HEK293 (cell line): Measurements from ENCODE around the gene RSPO1.

ENCODE experiments used
- CTCF ChIA-PET: fragments of 350-600 bp; formaldehyde crosslinking; extraction: SDS; loops from one replicate; lab custom pipeline; 2021; ENCODE audit warnings: antibody characterized with exemption; lab: Yijun Ruan, JAX
- POLR2A ChIA-PET: fragments of 300-600 bp; formaldehyde crosslinking; extraction: SDS; loops from one replicate; lab custom pipeline; 2020; ENCODE audit warnings: antibody characterized with exemption, inconsistent platforms; lab: Yijun Ruan, JAX
- H3K27ac ChIP-seq: fragments of 200-500 bp; sonication (Bioruptor generic); 2 replicates; pipeline ENCODE4 v1.5.1; 2014; ENCODE audit warnings: low read depth, low read length, control low read depth, inconsistent platforms; ENCODE audit errors: extremely low read depth
- H3K36me3 ChIP-seq, 2 experiments: fragments of 200-500 bp in 1 of 2; sonication (Bioruptor generic) in 1 of 2; 1 replicate in 1 of 2; 2 replicates in 1 of 2; pipeline ENCODE4 v1.5.1; 2014 to 2017; ENCODE audit warnings: inconsistent platforms in 2 of 2, low read length in 2 of 2; ENCODE audit not compliant: control insufficient read depth in 2 of 2, insufficient read depth in 1 of 2
- H3K4me1 ChIP-seq: fragments of 200-500 bp; sonication (Bioruptor generic); 2 replicates; pipeline ENCODE4 v1.5.1; 2014; ENCODE audit warnings: mild to moderate bottlenecking, low read length, inconsistent platforms; ENCODE audit not compliant: control insufficient read depth, insufficient read depth
- H3K4me3 ChIP-seq: 2 replicates; pipeline ENCODE4 v1.5.1; 2011; ENCODE audit warnings: low read depth, mild to moderate bottlenecking, control low read depth, low read length, moderate library complexity
- H3K9me3 ChIP-seq: fragments of 200-500 bp; sonication (Bioruptor generic); 2 replicates; pipeline ENCODE4 v1.5.1; 2014; ENCODE audit warnings: low read depth, low read length, inconsistent platforms; ENCODE audit not compliant: control insufficient read depth, insufficient read depth
- EGR2 ChIP-seq: fragments of 450-650 bp; formaldehyde crosslinking; IDR thresholded peaks from 2 replicates; pipeline ENCODE4 v1.5.1; 2016; ENCODE audit warnings: low read depth, missing biosample characterization, missing genetic modification characterization
- GLI2 ChIP-seq: fragments of 450-650 bp; formaldehyde crosslinking; IDR thresholded peaks from 2 replicates; pipeline ENCODE4; 2017; ENCODE audit warnings: missing biosample characterization, missing genetic modification characterization, low read depth, borderline replicate concordance
- KLF1 ChIP-seq: fragments of 450-650 bp; formaldehyde crosslinking; IDR thresholded peaks from 2 replicates; pipeline ENCODE4 v1.5.1; 2016; ENCODE audit warnings: missing biosample characterization, missing genetic modification characterization
- KLF8 ChIP-seq: fragments of 450-650 bp; formaldehyde crosslinking; IDR thresholded peaks from 2 replicates; pipeline ENCODE4 v1.5.1; 2016; ENCODE audit warnings: missing biosample characterization, missing genetic modification characterization
- PATZ1 ChIP-seq: fragments of 450-650 bp; formaldehyde crosslinking; IDR thresholded peaks from 2 replicates; pipeline ENCODE4 v1.5.1; 2016; ENCODE audit warnings: missing biosample characterization, missing genetic modification characterization
- PRDM2 ChIP-seq: fragments of 450-650 bp; formaldehyde crosslinking; IDR thresholded peaks from 2 replicates; pipeline ENCODE4 v1.5.1; 2016; ENCODE audit warnings: missing biosample characterization, missing genetic modification characterization, borderline replicate concordance
- SP3 ChIP-seq: fragments of 450-650 bp; formaldehyde crosslinking; IDR thresholded peaks from 2 replicates; pipeline ENCODE4 v1.5.1; 2016; ENCODE audit warnings: missing biosample characterization, missing genetic modification characterization
- ZFHX2 ChIP-seq: fragments of 450-650 bp; formaldehyde crosslinking; conservative IDR thresholded peaks from 2 replicates; pipeline ENCODE4 v1.5.1; 2016; ENCODE audit warnings: missing biosample characterization, missing genetic modification characterization
- ZIC2 ChIP-seq: fragments of 450-650 bp; formaldehyde crosslinking; IDR thresholded peaks from 2 replicates; pipeline ENCODE4 v1.5.1; 2016; ENCODE audit warnings: missing biosample characterization, missing genetic modification characterization
- ZNF132 ChIP-seq: fragments of 450-650 bp; formaldehyde crosslinking; IDR thresholded peaks from 2 replicates; pipeline ENCODE4 v1.5.1; 2017; ENCODE audit warnings: missing biosample characterization, missing genetic modification characterization, borderline replicate concordance
- ZNF2 ChIP-seq: fragments of 450-650 bp; formaldehyde crosslinking; IDR thresholded peaks from 2 replicates; pipeline ENCODE4 v1.5.1; 2016; ENCODE audit warnings: missing biosample characterization, missing genetic modification characterization
- ZNF37A ChIP-seq: fragments of 450-650 bp; IDR thresholded peaks from 2 replicates; pipeline ENCODE4 v1.5.1; 2018; ENCODE audit warnings: missing biosample characterization, missing genetic modification characterization
- ZNF404 ChIP-seq: fragments of 450-650 bp; formaldehyde crosslinking; IDR thresholded peaks from 2 replicates; pipeline ENCODE4 v1.5.1; 2017; ENCODE audit warnings: missing biosample characterization, missing genetic modification characterization
- ZNF423 ChIP-seq: fragments of 450-650 bp; formaldehyde crosslinking; IDR thresholded peaks from 2 replicates; pipeline ENCODE4 v1.5.1; 2016; ENCODE audit warnings: missing biosample characterization, missing genetic modification characterization
- ZNF473 ChIP-seq: fragments of 450-650 bp; formaldehyde crosslinking; IDR thresholded peaks from 2 replicates; pipeline ENCODE4 v1.5.1; 2017; ENCODE audit warnings: missing biosample characterization, missing genetic modification characterization
- ZNF660 ChIP-seq: fragments of 450-650 bp; IDR thresholded peaks from 2 replicates; pipeline ENCODE4 v1.5.1; 2018; ENCODE audit warnings: missing biosample characterization, mild to moderate bottlenecking, missing genetic modification characterization
- ZNF76 ChIP-seq: fragments of 450-650 bp; formaldehyde crosslinking; IDR thresholded peaks from 2 replicates; pipeline ENCODE4; 2016; ENCODE audit warnings: low read depth, missing biosample characterization, missing genetic modification characterization, borderline replicate concordance
- ZNF776 ChIP-seq: fragments of 450-650 bp; formaldehyde crosslinking; IDR thresholded peaks from 2 replicates; pipeline ENCODE4 v1.5.0; 2017; ENCODE audit warnings: missing biosample characterization, missing genetic modification characterization, borderline replicate concordance
- ZNF785 ChIP-seq: fragments of 450-650 bp; formaldehyde crosslinking; IDR thresholded peaks from 2 replicates; pipeline ENCODE4 v1.5.1; 2016; ENCODE audit warnings: missing biosample characterization, missing genetic modification characterization
- ZNF792 ChIP-seq: fragments of 450-650 bp; formaldehyde crosslinking; IDR thresholded peaks from 2 replicates; pipeline ENCODE4 v1.5.1; 2016; ENCODE audit warnings: missing biosample characterization, missing genetic modification characterization
- ZSCAN18 ChIP-seq: fragments of 450-650 bp; formaldehyde crosslinking; IDR thresholded peaks from 2 replicates; pipeline ENCODE4 v1.5.1; 2016; ENCODE audit warnings: missing biosample characterization, missing genetic modification characterization
- ZSCAN5A ChIP-seq: fragments of 450-650 bp; formaldehyde crosslinking; IDR thresholded peaks from 2 replicates; pipeline ENCODE4 v1.5.1; 2016; ENCODE audit warnings: missing biosample characterization, missing genetic modification characterization

RSPO1 gene

GRCh38 chr1:37633938-37634243 is 801 bp downstream of the RSPO1 start:
- POLR2A ChIA-PET: interaction anchor here (0.8 kb wide), 1 partner anchor 174 kb away, joined by 4 read pairs; the partner anchor contains the start of genes C1orf122 and YRDC
- CTCF ChIA-PET: interaction anchor here (0.6 to 2.0 kb wide), 2 partner anchors 48 to 926 kb away, joined by 3 to 7 read pairs; no protein-coding TSS in a partner anchor
- TF ChIP-seq ZNF404 (tag by site-specific recombination) (no peak), ZSCAN5A (tag by site-specific recombination) (no peak), PRDM2 (tag by site-specific recombination) (no peak), GLI2 (tag by site-specific recombination) (no peak), ZNF792 (tag by site-specific recombination) (no peak), ZNF660 (tag by site-specific recombination) (no peak), ZFHX2 (tag by site-specific recombination) (no peak), SP3 (no peak), ZNF76 (no peak), EGR2 (tag by site-specific recombination) (no peak), ZNF2 (no peak), ZNF37A (tag by site-specific recombination) (no peak), ZNF776 (no peak), ZNF785 (tag by site-specific recombination) (no peak), ZNF423 (tag by site-specific recombination) (no peak), KLF8 (no peak), ZNF473 (tag by site-specific recombination) (no peak)
- Histone ChIP-seq H3K36me3 (no peaks in the 10 kb centered on the region), H3K9me3 (no peaks in the 10 kb centered on the region), H3K4me1 (no peaks in the 10 kb centered on the region), H3K27ac (no peak overlapping the region), H3K4me3 (no peak overlapping the region)

GRCh38 chr1:37633040-37633937 is 1.4 kb downstream of the RSPO1 start:
- no peaks in the 10 kb centered on the region for H3K9me3 ChIP-seq
- CTCF ChIA-PET: interaction anchor here (0.6 to 1.2 kb wide), 2 partner anchors 11 to 927 kb away, joined by 3 to 5 read pairs; no protein-coding TSS in a partner anchor
- POLR2A ChIA-PET: no interaction called here

More at GRCh38 chr1:37633040-37633937, 1.4 kb downstream of the RSPO1 start:
- no peaks in the 10 kb centered on the region for H3K4me1 ChIP-seq
- H3K27ac ChIP-seq: no peak overlapping the region
- no peak overlapping the region for H3K4me3 ChIP-seq
- no peaks in the 10 kb centered on the region for H3K36me3 ChIP-seq
- TF ChIP-seq ZSCAN18 (tag by site-specific recombination) (no peak), PATZ1 (tag by site-specific recombination) (no peak), ZIC2 (0 out of 2 replicates have a peak, but pooled peaks have one; percentile 13), ZNF132 (tag by site-specific recombination) (no peak), KLF1 (peak; percentile 85)
